Upper lobe of left lung (tissue), 4 donors: ENCODE results near the gene DPEP2.

ENCODE experiments used
- CTCF ChIP-seq, 6 experiments: fragments of 450-650 bp in 4 of 6; fragments of 200-600 bp in 2 of 6; sonication (generic) in 2 of 6; IDR thresholded peaks; one replicate each; pipeline ENCODE4 v1.5.1; 2016 to 2019; ENCODE audit warnings: antibody characterized with exemption in 6 of 6
- POLR2A ChIP-seq, 4 donors: fragments of 450-650 bp; IDR thresholded peaks; one replicate each; pipeline ENCODE4 v1.5.1; 2016 to 2017; ENCODE audit warnings: antibody characterized with exemption in 4 of 4, mild to moderate bottlenecking in 2 of 4

DNA sequence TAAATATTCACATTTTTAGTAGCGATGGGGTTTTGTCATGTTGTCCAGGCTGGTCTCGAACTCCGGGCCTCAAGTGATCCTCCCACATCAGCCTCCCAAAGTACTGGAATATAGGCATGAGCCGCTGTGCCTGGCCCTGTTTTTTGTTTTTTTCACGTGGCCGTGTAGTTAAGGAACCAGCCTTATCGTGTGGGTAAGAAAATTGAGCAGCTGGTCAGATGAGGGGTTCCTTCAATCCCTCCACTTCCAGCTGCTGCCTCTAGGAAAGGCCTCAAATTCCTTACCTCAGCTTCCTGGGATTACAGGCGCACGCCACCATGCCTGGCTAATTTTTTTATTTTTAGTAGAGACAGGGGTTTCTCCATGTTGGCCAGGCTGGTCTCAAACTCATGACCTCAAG lies 5.9 kb upstream of the DPEP2 start:
- no peak for TF ChIP-seq CTCF (IDR thresholded peaks at IDR 0.05)
- no peak for TF ChIP-seq POLR2A (IDR thresholded peaks at IDR 0.05)
